GM10266 (cell line): ENCODE data around the gene MRPL41.

Experiments used
- DNase-seq: peaks from one replicate; pipeline ENCODE4 v3.0.0; 2012; ENCODE audit errors: extremely low spot score
- CTCF ChIP-seq: IDR thresholded peaks from 2 replicates; pipeline ENCODE4 v1.5.1; 2012; ENCODE audit warnings: mild to moderate bottlenecking, low read depth; ENCODE audit not compliant: control insufficient read depth, insufficient read depth; ENCODE audit errors: missing control alignments

MRPL41 gene

GRCh38 chr9:137519553-137519952 lies 32.1 kb upstream of the MRPL41 start:
- DNase-seq = peak; percentile 15
- no peak for TF ChIP-seq CTCF

- TF ChIP-seq CTCF = no peak
- DNase-seq = no peak
These were observed 30.9 kb upstream of the MRPL41 start for GRCh38 chr9:137520614-137521404.

GRCh38 chr9:137521405-137521985 lies 30.2 kb upstream of the MRPL41 start:
- DNase-seq = no peak
- no peak for TF ChIP-seq CTCF

- no peak for DNase-seq
- no peak for TF ChIP-seq CTCF
These were observed 28.8 kb upstream of the MRPL41 start for GRCh38 chr9:137522746-137523455.

- no peak for DNase-seq
- no peak for TF ChIP-seq CTCF
These were observed 27.3 kb upstream of the MRPL41 start for GRCh38 chr9:137524161-137524980.

- no peak for TF ChIP-seq CTCF
- no peak for DNase-seq
These were observed 26.7 kb upstream of the MRPL41 start for GRCh38 chr9:137524981-137525317.
